Panc1 (cell line): ENCODE measurements around the gene RNF34.

ENCODE experiments used
- CTCF ChIP-seq: fragments of 450-650 bp; IDR thresholded peaks from 2 replicates; pipeline ENCODE4 v1.5.1; 2017; ENCODE audit warnings: mild to moderate bottlenecking
- POLR2AphosphoS5 ChIP-seq: IDR thresholded peaks from 2 replicates; pipeline ENCODE4 v1.6.1; 2012; ENCODE audit warnings: mild to moderate bottlenecking, low read depth, low read length, moderate library complexity
- REST ChIP-seq, 2 experiments: IDR thresholded peaks; 2 replicates each; pipeline ENCODE4 v1.6.1; 2011 to 2012; ENCODE audit warnings: low read depth in 2 of 2, control low read depth in 1 of 2, low read length in 1 of 2, mild to moderate bottlenecking in 1 of 2, moderate library complexity in 1 of 2; ENCODE audit not compliant: insufficient read depth in 1 of 2
- SIN3A ChIP-seq: IDR thresholded peaks from 2 replicates; pipeline ENCODE4 v1.6.1; 2012; ENCODE audit warnings: low read depth, mild to moderate bottlenecking, low read length, moderate library complexity, borderline replicate concordance; ENCODE audit not compliant: insufficient read depth
- TCF7L2 ChIP-seq: IDR thresholded peaks from 2 replicates; pipeline ENCODE4 v1.6.1; 2011; ENCODE audit warnings: mild to moderate bottlenecking, low read depth, low read length, inconsistent platforms

GRCh38 chr12:121436706-121437105, 36.8 kb downstream of the RNF34 start:
- TF ChIP-seq POLR2AphosphoS5 (no peak), CTCF (no peak), REST (IDR thresholded peaks at IDR 0.05; ENCODE audit: insufficient read depth in 1 of 2, low read depth in 2 of 2, low read length in 1 of 2) (no peak), SIN3A (no peak), TCF7L2 (no peak)
